ENCODE data around the gene PADI4. TPM values are rescaled to one million over a fixed set of nuclear protein-coding genes. Genes with fewer than 3 reads are reported as not detected.

Gene PADI4
- total and polyA plus RNA-seq, 2 donors (not counting 1 experiment from before 2014, with no cell fraction given), result not detected

DNA sequence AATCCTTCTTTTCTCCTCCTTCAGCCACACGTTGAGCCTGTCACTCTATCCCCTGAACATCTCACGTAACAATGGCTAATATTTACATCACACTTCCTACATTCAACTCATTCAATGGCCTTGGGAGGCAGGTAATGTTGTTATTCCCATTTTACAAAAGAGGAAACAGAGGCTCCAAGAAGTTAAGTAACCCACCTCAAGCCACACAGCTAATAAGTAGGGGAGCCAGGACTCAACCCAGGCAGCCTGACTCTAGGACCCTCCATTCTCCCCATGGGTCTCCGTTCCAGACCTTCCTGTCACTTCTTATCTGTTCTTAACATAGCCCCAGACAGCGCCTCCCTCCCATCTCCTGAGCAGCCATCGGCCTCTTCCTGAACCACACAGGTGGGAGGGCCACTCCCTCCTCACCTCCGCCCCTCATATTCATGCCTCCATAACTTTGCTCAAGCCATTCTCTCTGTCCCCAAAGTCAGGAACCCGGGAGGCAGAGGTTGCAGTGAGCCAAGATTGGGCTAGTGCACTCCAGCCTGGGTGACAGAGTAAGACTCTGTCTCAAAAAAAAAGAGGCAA, 2.2 kb downstream of the PADI4 start:
- H3K27ac ChIP-seq (ENCODE audit: insufficient read depth, low read length), result no peak overlapping the region
- no peaks in the 10 kb centered on the region for H3K4me1 ChIP-seq (ENCODE audit: control insufficient read depth, extremely low read depth, insufficient read depth, low read length)
- H3K4me2 ChIP-seq (ENCODE audit: extremely low read depth, insufficient read depth, low read length), result no peak overlapping the region
- H3K9ac ChIP-seq (ENCODE audit: insufficient read depth, low read length), result no peak overlapping the region
- no peaks in the 10 kb centered on the region for H3K27me3 ChIP-seq (ENCODE audit: control insufficient read depth, insufficient read depth, low read length)
- H4K20me1 ChIP-seq (ENCODE audit: control insufficient read depth, extremely low read depth, insufficient read depth, low read length), result no peaks in the 10 kb centered on the region
- no peak overlapping the region for H2AFZ ChIP-seq (ENCODE audit: low read length)
- no peaks in the 10 kb centered on the region for H3K79me2 ChIP-seq (ENCODE audit: control insufficient read depth, insufficient read depth, low read length)
- no peak for TF ChIP-seq EZH2 (IDR thresholded peaks at IDR 0.05; ENCODE audit: low read length, missing control alignments)
- TF ChIP-seq, protein P1, sequence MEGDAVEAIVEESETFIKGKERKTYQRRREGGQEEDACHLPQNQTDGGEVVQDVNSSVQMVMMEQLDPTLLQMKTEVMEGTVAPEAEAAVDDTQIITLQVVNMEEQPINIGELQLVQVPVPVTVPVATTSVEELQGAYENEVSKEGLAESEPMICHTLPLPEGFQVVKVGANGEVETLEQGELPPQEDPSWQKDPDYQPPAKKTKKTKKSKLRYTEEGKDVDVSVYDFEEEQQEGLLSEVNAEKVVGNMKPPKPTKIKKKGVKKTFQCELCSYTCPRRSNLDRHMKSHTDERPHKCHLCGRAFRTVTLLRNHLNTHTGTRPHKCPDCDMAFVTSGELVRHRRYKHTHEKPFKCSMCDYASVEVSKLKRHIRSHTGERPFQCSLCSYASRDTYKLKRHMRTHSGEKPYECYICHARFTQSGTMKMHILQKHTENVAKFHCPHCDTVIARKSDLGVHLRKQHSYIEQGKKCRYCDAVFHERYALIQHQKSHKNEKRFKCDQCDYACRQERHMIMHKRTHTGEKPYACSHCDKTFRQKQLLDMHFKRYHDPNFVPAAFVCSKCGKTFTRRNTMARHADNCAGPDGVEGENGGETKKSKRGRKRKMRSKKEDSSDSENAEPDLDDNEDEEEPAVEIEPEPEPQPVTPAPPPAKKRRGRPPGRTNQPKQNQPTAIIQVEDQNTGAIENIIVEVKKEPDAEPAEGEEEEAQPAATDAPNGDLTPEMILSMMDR (conservative IDR thresholded peaks at IDR 0.05 in 1 of 2, IDR thresholded peaks at IDR 0.05 in 1 of 2; ENCODE audit: low read depth in 1 of 2, low read length in 2 of 2), result no peak
- no peaks in the 10 kb centered on the region for H3K36me3 ChIP-seq (ENCODE audit: control insufficient read depth, insufficient read depth, low read length)
- H3K9me3 ChIP-seq (ENCODE audit: control insufficient read depth, insufficient read depth, low read depth, low read length), result no peaks in the 10 kb centered on the region
- H3K4me3 ChIP-seq (replicated peaks in 1 of 4; ENCODE audit: control extremely low read depth in 1 of 4, insufficient read depth in 1 of 4, low read depth in 3 of 4, low read length in 4 of 4), result no peak overlapping the region
- DNase-seq (ENCODE audit: low read depth in 2 of 2), result no peak

DNA sequence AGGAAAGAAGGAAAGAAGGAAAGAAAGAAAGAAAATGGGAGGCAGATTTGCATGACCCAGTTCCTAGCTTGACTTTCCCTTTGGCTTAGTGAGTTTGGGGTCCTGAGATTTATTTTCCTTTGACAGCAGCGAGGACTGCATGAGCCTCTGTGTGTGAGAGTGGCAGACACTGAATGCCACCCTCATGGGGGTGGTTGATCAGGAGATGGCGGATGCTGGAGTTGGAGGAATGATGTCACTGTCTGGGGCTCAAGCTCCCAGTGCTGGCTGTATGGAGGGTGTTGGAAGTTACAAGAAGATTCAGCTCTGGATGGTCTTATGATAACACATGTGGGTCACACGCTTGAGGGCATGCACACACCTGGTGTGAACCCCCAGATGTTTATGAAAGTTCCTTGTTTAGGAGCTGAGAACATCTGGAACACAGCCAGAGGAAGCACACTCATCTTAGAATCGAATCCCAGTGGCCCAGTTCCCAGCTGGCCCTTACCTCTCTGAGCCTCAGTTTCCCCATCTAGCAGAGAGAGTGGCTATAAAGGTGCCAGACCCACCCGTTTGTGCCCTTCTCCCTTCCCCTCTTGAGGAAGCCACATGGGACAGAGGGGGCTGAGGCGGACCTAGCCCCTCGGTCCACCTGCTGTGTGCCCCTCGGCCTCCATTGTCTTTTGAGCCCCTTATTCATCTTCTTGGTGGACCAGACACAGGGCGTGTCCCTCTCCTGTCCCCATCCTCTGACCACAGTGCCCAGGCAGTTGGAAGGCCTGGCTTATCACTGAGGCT, 5.7 kb downstream of the PADI4 start:
- H4K20me1 ChIP-seq (ENCODE audit: control insufficient read depth, extremely low read depth, insufficient read depth, low read length), result no peaks in the 10 kb centered on the region
- no peak overlapping the region for H2AFZ ChIP-seq (ENCODE audit: low read length)
- no peaks in the 10 kb centered on the region for H3K27me3 ChIP-seq (ENCODE audit: control insufficient read depth, insufficient read depth, low read length)
- TF ChIP-seq, protein P1 (conservative IDR thresholded peaks at IDR 0.05 in 1 of 2, IDR thresholded peaks at IDR 0.05 in 1 of 2; ENCODE audit: low read depth in 1 of 2, low read length in 2 of 2), result no peak
- TF ChIP-seq EZH2 (IDR thresholded peaks at IDR 0.05; ENCODE audit: low read length, missing control alignments), result no peak
- H3K4me2 ChIP-seq (ENCODE audit: extremely low read depth, insufficient read depth, low read length), result no peak overlapping the region
- H3K4me1 ChIP-seq (ENCODE audit: control insufficient read depth, extremely low read depth, insufficient read depth, low read length), result no peaks in the 10 kb centered on the region
- no peak for DNase-seq (ENCODE audit: low read depth in 2 of 2)
- H3K27ac ChIP-seq (ENCODE audit: insufficient read depth, low read length), result no peak overlapping the region
- H3K9ac ChIP-seq (ENCODE audit: insufficient read depth, low read length), result no peak overlapping the region
- H3K4me3 ChIP-seq (replicated peaks in 1 of 4; ENCODE audit: control extremely low read depth in 1 of 4, insufficient read depth in 1 of 4, low read depth in 3 of 4, low read length in 4 of 4), result no peak overlapping the region
- no peaks in the 10 kb centered on the region for H3K36me3 ChIP-seq (ENCODE audit: control insufficient read depth, insufficient read depth, low read length)
- H3K9me3 ChIP-seq (ENCODE audit: control insufficient read depth, insufficient read depth, low read depth, low read length), result no peaks in the 10 kb centered on the region
- no peaks in the 10 kb centered on the region for H3K79me2 ChIP-seq (ENCODE audit: control insufficient read depth, insufficient read depth, low read length)

DNA sequence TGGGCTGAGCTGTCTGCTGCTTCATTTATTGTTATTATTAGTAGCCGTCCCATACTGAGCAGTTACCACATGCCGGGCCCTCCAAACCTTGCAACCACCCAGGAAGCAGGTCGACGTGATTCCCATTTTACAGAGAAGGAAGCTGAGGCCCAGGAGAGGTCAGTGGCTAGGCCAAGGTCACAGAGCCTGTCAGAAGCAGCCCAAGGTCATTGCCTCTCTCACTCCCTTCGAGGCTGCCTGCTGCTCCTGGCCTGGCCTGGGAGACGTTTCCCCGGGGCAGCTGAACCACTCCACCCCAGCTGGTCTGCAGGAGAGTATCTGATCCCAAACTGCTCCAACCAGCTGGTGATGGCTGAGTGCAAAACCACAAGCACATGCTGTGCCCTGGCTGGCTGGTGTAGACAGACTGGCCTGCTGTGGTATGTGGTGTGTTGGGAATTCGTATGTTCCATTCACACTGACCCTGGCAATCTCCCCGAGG, 6.5 kb downstream of the PADI4 start:
- H3K36me3 ChIP-seq (ENCODE audit: control insufficient read depth, insufficient read depth, low read length), result no peaks in the 10 kb centered on the region
- no peak overlapping the region for H3K27ac ChIP-seq (ENCODE audit: insufficient read depth, low read length)
- H3K9me3 ChIP-seq (ENCODE audit: control insufficient read depth, insufficient read depth, low read depth, low read length), result no peaks in the 10 kb centered on the region
- no peak for DNase-seq (ENCODE audit: low read depth in 2 of 2)
- H3K79me2 ChIP-seq (ENCODE audit: control insufficient read depth, insufficient read depth, low read length), result no peaks in the 10 kb centered on the region
- no peak overlapping the region for H3K4me3 ChIP-seq (replicated peaks in 1 of 4; ENCODE audit: control extremely low read depth in 1 of 4, insufficient read depth in 1 of 4, low read depth in 3 of 4, low read length in 4 of 4)
- no peak overlapping the region for H3K9ac ChIP-seq (ENCODE audit: insufficient read depth, low read length)
- no peak for TF ChIP-seq EZH2 (IDR thresholded peaks at IDR 0.05; ENCODE audit: low read length, missing control alignments)
- TF ChIP-seq, protein P1 (conservative IDR thresholded peaks at IDR 0.05 in 1 of 2, IDR thresholded peaks at IDR 0.05 in 1 of 2; ENCODE audit: low read depth in 1 of 2, low read length in 2 of 2), result no peak
- H3K4me1 ChIP-seq (ENCODE audit: control insufficient read depth, extremely low read depth, insufficient read depth, low read length), result no peaks in the 10 kb centered on the region
- no peak overlapping the region for H2AFZ ChIP-seq (ENCODE audit: low read length)
- no peaks in the 10 kb centered on the region for H4K20me1 ChIP-seq (ENCODE audit: control insufficient read depth, extremely low read depth, insufficient read depth, low read length)
- H3K27me3 ChIP-seq (ENCODE audit: control insufficient read depth, insufficient read depth, low read length), result no peaks in the 10 kb centered on the region
- no peak overlapping the region for H3K4me2 ChIP-seq (ENCODE audit: extremely low read depth, insufficient read depth, low read length)

Data from fibroblast of lung (primary cell).